ENCODE results near the gene PIEZO2.

The PIEZO2 gene

GRCh38 chr18:10770264-10770663, 379.1 kb downstream of the PIEZO2 start:
- no peak for DNase-seq

- no peak for DNase-seq
Measured at GRCh38 chr18:10768221-10768620, 381.1 kb downstream of the PIEZO2 start.

DNA sequence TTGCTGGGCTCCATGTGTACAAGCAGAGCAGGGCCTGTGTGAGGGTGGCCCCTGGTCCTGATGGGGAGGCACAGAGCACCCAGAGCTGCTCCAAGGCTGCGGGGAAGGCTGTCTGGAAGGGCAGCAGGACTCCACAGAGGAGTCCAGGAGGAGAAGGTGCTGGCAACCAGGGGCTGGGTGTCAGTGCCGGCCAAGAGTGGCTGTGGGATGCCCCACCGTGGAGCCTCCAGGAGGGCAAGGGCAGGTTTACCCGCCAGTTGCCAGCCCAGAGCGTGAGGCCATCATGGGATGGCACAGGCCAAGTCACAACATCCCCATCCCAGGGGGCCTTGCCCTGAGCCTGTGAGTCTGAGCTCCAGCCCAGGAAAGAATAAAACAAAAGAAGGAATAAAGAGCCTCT, 381.7 kb downstream of the PIEZO2 start:
- DNase-seq, result no peak

DNA sequence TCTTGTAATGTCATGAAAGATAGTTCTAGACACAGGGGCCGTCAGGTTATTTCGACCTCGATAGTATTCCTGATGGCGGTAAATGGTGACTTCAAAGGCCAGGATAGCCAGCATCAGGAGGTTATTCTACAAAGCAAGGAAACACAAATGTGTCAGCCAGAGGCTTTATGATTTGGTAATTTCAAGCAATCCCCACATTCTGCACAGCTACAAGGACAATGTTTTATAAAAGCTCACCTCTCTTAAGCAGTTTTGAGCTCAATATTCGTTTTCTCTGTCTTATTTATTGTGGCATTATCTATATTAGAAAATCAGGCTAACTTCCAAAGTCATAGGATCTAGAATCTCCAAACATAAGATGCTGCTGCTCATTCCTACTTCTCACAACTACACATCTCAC, 388.4 kb downstream of the PIEZO2 start:
- DNase-seq, result no peak

DNA sequence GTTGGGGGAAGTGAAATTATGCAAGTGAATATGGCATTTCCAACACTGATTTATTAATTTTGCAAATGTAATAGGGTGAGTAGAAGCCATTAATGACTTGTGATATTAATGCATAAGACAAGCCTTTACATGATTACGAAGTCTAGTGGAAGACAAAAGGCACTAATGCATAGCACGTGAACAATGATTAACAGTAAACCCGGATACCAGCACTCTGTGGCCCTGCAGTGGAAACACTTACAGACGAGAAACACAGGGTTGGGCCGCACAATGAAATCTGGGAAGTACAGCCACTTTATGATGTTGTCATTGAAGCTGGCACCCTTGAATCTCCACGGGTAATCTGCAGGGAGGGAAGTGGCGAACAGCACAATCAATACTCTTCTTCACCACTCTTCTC, 390.1 kb downstream of the PIEZO2 start:
- DNase-seq, result no peak

GRCh38 chr18:10757946-10758345, 391.4 kb downstream of the PIEZO2 start:
- no peak for DNase-seq

DNA sequence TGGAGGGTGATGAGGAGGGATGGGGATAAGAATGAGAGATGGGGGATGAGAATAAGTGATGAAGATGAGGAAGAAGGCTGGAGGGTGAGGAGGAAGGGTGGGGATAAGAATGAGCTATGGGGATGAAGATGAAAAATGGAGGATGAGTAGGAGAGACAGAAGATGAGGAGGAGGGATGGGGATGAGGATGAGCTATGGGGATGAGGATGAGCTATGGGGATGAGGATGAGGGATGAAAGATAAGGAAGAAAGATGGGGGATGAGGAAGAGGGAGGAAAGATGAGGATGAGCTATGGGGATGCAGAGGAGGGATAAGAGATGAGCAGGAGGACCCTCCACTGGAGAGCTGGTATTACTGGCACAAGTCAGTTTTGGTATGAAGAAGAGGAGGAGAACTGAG, 392.0 kb downstream of the PIEZO2 start:
- no peak for DNase-seq

DNA sequence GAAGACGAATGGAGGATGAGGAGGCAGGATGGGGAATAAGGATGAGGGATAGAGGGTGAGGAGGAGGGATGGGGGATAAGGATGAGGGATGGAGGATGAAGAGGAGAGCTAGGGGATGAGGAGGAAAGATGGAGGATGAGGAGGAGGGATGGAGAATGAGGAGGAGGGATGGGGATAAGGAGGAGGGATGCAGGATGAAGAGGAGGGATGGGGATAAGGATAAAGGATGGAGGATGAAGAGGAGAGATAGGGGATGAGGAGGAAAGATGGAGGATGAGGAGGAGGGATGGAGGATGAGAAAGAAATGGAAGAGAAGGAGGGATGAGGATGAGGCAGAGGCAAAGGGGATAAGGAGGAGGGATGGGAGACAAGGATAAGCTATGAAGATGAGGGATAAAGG, 393.5 kb downstream of the PIEZO2 start:
- DNase-seq, result no peak

- no peak for DNase-seq
Measured at GRCh38 chr18:10754128-10754527, 395.2 kb downstream of the PIEZO2 start.

GRCh38 chr18:10752382-10752781, 397.0 kb downstream of the PIEZO2 start:
- no peak for DNase-seq

DNA sequence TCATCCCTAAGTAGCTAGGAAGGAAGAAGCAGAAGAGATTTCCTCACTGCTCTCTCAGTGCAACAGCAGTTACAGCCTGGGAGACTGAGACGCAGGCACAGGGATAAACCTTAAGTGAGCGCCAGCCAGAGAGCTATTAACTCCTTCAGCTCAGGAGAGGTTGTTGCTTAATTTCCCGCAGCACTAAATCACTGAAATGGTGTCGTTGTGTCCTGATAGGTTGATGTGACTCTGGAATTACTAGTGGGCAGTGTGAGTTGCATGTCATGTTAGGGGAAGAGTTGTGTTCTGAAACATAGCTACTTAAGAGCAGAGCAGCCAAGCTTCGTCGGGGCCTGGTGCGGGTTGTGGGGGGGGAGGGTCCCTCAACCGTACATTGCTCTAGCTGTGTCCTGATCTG, 397.7 kb downstream of the PIEZO2 start:
- DNase-seq, result no peak

DNA sequence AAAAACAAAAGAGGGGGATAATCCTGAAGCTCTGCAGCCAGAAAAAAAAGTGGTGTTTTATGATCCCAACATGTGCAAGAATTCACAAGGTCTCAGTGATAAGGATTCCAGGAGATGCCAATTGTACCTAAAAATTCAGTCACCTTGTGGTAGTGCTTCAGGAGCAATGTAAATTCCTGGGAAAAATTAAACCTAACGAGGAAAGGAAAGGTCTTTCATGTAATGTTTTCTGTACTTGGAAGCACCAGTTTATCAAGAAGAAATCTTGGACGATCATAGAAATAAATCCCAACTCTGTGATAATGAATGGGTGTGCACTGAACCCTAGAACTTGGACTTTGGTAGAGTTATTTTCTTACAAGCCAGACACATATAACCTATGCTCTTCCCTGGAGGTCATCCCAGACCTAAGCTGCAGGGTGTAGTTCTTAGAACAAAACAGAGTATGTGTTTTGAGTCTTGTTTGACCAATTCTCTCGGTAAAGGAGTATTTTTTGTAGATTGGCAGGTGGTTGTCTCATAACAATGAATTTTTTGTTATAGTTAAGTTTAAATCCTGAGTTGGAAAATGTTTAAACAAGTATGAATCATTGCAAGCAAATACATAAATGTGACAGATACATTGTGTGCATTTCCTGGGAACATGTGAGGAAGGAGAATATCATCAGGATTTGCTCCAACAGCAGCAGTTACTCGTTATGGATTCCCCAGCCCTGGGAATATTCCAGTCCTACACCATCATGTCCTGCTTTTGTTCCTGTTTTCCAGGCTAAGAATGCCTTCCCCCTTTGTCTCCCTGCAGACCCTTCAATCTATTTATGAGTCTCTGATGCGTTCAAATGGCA, 399.0 kb downstream of the PIEZO2 start:
- DNase-seq, result no peak

DNA sequence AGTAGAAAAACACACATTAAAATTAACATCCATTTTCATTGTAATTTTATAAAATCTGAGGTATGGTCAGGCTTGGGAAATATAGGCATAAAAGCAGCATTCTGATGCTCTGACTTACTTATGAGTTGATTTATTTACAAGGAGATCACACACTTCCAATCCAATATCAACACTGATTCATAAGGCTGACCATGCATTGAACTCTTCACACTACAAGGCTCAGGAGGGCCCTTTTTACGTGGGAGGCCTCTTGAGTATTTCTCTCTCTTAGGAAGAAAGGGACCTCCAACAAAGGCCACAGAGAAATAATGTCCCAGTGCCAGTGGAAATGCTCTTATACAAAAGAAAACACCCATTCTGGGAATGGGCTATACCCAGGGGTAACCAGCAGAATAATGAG, 400.7 kb downstream of the PIEZO2 start:
- DNase-seq, result no peak

DNA sequence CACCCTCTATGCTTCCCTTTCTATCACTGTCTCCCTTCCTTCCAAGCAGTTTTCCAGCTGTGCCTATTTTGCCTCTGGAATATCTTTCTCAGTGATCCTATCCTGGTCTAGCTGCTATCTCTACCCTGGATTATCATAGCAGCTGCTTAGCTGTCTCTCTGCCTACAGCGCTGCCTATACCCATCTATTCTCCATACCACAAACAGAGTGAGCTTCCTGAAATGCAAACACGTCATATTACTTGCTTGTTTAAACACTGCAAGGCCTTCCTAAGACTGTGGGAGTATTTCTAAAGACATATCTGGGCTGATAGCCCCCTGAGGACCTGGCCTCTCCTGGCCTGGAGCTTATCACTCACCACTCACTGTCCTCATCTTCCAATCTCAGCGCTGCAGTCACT, 403.4 kb downstream of the PIEZO2 start:
- DNase-seq, result no peak

DNA sequence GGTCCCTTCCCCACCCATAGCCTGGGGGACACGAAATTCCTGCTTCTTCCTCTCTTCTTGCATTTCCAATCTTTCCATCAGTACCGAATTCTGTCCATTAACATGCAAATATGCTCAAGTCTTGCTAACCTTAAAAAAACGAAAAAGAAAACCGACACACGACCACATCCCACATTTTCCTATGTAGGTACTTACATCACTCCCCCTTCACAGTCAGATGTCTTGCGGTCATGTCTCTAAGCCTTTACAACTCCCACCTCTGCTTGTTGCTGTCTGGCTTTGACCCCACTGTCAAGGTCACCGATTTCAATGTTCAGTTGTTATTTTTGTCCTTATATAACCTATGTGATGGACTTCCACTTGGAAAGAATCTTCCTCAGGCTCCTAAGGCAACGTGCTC, 404.1 kb downstream of the PIEZO2 start:
- DNase-seq, result no peak

DNA sequence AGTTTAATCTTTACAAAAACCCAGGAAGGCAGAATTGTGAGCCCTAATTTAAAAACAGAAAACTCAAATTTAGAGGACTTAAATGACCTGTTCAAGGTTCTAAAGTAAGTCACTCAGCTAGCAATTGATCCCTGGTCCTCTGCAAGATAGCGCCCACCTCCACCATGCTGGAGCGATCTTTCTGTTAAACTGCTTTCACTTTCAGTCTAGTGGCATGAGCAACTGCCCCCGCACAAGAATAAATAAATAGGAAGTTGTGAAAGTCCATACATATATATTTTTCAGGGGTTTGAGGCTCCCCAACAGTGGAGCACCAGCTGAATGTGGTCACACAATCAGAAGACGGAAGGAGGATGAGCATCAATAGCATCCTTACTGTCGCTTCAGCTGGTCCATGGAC, 405.6 kb downstream of the PIEZO2 start:
- no peak for DNase-seq

DNA sequence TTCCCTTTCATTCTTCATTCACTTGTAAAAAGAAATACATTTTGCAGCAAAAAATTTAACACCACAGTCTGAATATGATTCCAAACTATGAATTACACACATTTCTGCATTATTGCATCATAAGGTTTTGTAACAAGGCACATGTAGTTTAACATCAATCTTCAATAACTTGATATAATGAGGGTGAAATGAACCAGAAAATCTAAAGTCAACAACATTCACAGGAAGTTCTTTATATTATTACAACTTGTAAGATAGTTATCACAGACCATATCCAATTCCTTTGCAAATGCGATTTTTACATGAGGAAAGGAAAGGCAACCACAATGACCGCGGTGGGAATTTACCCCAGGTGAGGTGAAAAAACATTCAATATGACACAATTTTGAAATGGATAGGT, 410.2 kb downstream of the PIEZO2 start:
- DNase-seq, result no peak

DNA sequence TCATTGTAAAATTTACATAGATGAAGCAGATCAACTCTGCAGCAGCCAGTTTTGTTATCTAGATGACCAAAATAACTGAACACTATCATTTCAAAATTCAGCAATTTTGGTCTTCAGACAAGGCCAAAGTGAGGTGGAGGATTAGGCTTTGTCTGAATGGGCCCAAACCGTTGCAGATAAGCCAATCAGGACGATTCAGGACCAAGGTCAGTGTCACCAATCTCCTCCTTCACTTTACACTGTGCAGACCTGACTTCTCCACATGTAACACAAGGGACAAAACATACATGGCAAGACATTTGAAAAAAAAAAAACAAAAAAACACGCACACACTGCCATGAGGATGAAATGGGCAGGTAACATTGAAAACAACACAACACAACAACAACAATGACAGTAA, 412.4 kb downstream of the PIEZO2 start:
- DNase-seq, result no peak

DNA sequence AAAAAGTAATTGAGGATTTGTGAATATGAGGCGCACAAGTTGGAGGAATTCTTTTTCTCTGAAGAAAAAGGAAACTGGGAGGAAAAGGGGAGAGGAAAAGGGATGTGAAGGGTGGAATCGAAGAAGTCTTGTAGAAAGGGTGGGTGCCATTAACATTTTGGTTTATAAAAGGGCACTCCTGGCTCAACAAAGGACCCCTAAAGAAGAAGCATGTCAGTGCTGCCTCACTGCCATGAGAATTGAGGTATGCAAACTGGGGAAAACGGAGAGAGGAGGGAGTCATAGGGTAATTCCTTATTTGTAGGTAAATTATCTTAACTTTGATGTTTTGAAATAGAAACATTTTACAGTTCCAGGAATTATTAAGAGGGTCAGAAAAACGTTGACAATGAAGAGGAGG, 416.4 kb downstream of the PIEZO2 start:
- DNase-seq, result no peak

DNA sequence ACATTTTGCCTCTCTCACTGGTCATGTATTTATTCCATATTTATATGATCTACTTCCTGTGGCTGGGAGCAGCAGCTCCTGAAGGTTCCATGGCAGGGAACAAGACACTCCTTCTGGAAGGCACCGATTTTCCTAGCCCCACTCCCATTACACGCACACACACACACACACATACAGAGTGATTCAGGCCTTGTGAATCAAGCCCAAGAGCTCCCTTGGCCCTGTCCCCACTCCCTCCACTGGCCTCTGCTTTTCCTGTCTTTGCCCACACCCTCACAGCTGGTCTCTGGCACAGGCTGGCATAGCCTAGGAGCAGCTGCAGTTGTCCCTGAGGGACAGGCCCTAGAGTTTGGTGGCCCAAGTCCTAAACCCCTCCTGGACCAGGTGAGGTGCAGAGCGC, 421.9 kb downstream of the PIEZO2 start:
- no peak for DNase-seq

DNA sequence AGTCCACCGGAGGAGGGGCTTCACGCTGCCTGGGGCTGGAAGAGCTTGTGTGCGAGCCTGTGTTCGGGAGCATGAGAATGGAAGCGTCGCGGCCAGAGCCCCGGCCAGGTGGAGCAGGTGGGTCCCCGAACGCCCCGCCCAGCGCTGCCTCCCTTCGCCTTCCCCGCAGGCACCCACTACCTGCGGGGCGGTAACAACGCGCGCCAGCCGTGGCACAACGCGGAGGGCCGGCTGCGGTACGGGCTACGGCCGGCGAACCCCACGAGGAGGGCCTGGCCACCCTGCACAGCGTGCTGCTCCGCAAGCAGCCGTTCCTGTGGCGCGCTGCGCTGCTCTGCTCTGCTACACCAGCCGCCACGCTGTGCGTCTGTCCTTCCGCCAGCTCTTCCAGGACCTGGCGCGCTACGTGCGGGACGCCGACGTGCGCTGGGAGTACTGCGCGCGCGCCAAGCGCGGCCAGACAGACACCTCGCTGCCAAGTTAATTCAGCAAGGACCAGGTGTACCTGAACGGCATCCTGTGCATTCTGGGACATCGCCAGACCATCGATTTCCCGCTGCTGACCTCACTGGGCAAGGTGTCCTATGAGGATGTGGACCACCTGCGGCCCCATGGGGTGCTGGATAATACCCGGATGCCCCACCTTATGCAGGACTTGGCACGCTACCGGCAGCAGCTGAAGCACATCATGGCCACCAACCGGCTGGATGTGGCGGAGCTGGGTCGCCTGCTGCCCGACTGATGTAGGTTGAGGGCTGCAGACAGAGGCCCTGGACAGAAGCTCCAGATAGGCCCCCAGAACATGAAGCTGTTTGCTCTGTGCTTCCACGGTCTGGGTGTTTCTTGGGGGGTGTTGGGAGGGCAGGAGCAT, 422.9 kb downstream of the PIEZO2 start:
- no peak for DNase-seq

GRCh38 chr18:10724666-10725065, 424.7 kb downstream of the PIEZO2 start:
- DNase-seq, result no peak

DNA sequence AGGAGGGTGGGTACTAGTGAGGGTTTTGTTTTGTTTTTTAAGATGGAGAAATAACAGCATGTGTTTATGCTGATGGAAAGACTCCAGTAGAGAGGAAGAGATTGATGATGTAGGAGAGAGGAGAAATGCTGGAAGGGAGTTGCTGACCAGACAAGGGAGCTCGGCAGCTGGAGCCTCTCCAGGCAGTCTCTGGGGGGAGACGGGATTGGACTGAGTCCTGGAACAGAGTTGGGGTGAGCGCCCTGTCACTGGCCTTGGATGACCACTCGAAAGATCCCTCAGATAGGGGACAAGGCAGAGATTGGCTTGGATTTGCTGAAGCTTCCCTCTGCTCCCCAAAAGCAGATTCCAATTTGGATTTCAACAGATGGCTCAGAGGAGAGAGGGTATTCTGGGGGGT, 425.9 kb downstream of the PIEZO2 start:
- DNase-seq, result no peak

- no peak for DNase-seq
Measured at GRCh38 chr18:10718809-10719208, 430.6 kb downstream of the PIEZO2 start.
